ENCODE measurements around the gene SLC4A3.
"Not testable (repeated sequence)": the region's sequence is repeated elsewhere in the genome, so short reads cannot be mapped to it uniquely, and the experiment has no call there.

Gene SLC4A3

DNA sequence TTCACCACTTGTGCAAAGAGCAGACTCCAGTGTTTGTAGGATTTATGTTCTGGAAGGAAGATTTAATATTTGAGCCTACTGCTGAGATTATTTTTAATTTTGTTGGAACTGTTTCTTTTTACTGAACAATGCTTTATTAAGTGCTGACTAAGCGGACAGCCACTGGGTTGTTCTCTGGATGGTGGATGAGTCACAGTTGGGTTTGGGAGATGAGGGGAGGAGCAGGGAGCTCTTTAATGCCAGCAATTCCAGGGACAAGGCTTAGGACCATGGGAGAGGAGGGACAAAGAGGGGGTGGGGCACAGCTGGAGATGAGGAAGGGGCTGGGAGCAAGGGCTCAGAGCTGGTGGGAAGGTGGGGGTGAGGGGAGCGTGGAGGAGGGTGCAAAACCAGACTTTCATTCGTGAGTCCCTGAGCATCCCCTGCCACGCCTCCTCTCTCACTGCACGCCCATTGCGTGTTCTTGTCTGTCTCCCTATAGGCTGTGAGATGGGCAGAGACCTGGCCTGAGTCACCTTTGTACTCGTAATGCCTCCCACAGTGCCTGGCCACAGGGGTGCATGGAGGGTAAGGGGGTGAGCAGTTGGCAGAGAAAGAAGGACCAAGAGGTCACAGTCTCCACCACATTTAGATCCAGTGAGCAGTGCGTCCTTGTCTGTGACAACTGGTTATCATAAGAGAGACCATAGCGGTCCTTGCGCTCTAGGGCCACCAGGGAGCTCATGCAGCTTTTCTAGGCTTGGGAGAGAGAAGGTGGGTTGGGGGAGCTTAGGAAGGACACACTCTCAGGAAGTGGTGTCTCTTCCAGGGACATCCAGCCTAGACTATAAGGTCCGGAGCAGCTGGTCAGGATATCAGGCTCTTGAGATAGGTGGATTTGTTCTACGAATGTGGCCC lies 18.4 kb downstream of the SLC4A3 start:
- DNase-seq (ENCODE audit: low read depth in 2 of 2) = no peak

DNA sequence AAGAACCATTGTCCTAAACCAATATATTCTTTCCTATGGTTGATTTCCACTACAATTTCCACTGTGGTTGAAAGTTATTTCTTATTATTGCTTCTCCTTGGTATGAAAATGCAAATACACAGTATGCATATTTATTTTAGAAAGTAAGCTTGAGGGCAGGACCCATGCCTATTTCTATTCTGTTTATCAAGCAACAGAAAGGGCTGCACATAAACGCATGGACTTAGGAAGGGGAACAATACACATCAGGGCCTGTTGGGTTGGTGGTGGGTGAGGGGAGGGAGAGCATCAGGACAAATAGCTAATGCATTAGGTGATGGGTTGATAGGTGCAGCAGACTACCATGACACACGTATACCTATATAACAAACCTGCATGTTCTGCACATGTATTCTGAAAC lies 20.7 kb downstream of the SLC4A3 start:
- no peak for DNase-seq (ENCODE audit: low read depth in 2 of 2)

DNA sequence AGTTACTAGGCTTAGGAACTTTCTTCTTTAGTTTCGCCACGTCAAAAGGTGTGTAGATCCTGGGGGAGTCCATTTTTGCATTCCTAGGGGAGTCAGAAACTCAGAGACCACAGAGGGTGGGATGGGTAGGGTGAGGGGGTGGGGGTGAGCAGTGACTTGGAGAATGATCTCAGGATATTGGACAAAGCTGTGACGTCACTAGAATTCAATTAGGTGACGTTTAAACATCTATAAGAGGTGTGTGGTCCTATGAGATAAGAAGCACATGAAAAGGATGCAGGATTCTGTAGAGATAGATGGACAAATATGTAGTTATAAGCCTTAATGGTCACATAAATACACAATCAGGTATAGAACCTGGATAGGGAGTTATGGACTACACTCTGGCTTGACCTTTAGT lies 21.5 kb downstream of the SLC4A3 start:
- DNase-seq (ENCODE audit: low read depth in 2 of 2) = no peak

DNA sequence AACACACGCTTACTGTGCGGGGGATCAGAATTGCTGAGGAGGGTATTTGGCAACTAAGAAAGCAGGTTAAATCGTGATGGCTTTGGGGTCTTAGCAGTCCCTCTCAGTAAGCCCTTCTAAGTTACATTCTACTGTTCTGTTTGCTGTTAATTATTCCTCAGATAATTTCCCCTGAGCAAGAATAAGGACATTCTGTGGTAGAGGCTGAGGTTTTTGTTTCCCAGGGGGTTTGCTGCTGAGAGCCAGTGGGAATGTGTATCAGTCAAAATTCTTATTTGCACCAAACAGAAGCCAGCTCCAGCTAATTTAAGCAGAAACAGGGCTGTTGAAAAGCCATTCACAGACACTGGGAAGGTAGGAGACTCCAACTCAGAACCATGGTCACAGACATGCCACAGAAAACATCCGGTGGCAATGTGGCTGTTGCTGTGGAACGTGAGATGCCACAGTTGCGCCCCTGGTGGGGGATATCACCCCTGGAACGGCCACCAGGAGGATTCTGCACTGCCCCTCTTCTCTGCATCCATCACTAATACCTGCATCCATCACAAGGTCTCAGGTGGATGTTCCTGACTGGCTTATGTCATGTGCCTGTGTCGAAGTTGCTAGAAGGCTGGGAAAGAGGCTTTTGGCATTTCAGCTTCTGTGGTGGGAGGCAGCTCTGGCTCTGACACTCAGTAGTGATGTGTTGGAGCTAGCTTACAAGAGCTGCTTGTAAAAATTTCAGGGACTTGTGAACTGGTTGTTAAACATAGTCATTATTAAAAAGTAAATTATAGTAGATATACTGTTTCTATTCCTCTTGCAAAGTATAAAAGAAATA lies 23.2 kb downstream of the SLC4A3 start:
- no peak for DNase-seq (ENCODE audit: low read depth in 2 of 2)

DNA sequence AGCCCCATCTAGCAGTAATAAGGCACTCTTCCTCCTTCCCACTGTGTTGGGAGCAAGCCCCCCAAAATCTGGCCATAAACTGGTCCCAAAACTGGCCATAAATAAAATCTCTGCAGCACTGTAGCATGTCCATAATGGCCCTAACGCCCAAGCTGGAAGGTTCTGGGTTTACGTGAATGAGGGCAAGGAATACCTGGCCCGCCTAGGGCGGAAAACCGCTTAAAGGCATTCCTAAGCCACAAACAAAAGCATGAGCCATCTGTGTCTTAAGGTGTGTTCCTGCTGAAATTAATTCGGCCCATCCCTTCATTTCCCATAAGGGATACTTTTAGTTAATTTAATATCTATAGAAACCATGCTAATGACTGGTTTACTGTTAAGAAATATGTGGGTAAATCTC lies 24.2 kb downstream of the SLC4A3 start:
- DNase-seq (ENCODE audit: low read depth in 2 of 2) = not testable (repeated sequence)

DNA sequence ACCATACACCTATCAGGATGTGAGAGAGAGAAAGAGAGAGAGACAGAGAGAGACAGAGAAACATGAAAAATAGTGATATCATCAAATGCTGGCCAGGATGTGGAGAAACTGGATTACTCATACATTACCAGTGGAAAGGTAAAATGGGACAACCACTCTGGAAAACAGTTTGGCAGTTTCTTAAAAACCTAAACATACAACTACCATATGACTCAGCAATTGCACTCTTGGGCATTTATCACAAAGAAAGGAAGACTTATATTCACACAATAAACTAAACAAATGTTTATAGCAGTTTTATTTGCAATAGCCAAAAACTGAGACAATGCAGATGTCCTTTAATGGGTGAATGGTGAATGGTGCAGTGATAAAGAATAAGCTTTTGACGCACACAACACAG lies 29.1 kb downstream of the SLC4A3 start:
- DNase-seq (ENCODE audit: low read depth in 2 of 2) = no peak

DNA sequence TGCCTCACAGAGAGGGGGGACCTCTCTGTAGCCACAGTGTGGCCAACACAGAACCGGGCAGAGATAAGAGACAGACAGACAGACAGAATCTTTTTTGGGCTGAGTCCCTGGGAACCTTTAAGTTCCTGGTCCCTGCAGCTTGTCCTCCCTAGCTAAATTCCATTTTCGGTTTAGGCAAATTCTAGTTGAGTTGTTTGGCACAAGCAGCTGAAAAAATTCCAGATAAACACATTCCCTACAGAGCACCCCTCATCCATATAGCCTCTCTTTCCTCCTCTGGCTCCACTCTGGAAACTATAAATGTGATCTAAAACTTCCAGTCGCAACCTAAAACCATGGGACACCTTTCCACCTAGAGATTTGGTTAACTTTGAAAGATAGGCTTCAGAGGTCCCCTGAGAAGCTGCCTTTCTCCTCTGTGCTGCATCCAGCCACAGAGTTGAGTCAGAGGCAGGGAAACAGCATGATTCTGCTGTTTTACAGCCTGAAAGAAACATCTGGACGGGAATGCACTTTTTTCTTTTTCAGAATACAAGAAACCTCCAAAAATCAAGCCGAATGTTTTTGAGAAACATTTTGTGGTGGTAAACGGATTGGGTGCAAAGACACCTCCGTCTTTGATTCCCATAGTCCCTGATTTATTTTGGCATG lies 30.9 kb downstream of the SLC4A3 start:
- DNase-seq (ENCODE audit: low read depth in 2 of 2) = no peak

DNA sequence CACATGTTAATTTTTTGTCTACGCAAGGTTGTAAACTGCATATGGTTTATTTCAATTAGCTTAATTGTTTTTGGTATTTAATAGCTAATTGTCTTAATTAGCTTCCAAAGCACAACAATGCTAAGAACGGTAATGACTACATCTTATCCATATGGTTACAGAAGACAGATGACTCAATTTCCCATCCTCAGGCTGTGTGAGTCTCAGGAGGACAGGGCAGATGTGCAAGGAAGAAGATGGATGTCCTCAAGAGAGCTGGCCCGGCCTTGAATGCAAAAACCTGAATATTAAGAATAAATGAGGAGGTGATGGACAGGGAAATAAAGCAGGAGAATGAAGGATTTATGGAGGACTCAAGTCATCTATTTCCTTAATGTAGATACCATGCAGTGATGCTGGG lies 31.4 kb downstream of the SLC4A3 start:
- no peak for DNase-seq (ENCODE audit: low read depth in 2 of 2)

DNA sequence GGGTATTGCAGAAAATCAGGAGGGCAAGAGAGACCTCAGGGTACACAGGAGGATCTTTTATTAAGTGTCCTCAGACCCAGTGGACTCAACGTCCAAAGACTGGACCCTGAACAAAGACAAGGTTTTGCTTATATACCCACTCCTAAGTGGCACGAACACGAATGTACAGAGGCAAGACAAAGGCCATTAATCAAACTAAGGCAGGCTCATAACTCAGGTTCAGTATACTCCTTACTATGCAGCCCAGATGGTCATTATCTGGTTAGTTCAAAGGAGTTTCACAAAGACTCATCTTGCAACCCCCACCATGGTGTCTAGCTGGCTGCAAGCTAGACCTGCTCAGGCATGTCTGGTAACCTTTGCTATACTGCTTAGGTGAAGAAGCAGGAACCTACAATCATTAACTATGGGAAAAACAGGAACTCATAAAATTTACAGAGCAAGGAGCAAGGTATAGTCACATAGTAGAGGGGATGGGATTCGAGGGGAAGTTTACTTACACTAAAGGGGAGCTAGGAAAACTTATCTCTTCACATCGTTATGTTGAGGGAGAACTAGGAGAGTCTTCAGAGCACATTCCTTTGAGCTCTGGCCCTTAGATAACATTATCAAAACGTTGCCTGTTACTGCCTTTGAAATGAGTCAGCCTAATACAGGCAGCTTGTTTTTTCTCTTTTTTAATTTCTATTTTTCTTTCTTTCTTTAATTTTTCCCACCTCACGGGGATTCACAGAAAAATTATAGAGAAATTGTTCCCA lies 33.9 kb downstream of the SLC4A3 start:
- no peak for DNase-seq (ENCODE audit: low read depth in 2 of 2)

DNA sequence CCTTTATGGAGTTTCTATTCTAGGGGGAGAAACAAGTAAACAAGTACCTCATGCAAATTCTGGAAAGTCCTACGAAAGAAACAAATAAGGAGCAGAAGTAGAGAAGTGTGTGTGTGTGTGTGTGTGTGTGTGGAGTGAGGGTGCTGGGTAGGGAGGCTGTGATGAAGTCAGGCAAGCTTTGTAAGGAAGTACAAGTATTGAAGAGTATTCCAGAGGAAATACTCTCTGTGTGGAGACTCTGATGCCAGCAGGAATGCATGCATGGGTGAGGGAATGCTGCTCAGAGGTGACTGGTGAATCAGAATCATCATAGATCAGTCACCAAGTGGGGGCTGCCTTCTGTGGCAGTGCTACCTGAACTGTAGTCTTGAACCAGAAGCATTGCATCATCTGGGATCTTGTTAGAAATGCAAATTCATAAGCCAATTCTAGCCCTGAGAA lies 34.5 kb downstream of the SLC4A3 start:
- no peak for DNase-seq (ENCODE audit: low read depth in 2 of 2)

DNA sequence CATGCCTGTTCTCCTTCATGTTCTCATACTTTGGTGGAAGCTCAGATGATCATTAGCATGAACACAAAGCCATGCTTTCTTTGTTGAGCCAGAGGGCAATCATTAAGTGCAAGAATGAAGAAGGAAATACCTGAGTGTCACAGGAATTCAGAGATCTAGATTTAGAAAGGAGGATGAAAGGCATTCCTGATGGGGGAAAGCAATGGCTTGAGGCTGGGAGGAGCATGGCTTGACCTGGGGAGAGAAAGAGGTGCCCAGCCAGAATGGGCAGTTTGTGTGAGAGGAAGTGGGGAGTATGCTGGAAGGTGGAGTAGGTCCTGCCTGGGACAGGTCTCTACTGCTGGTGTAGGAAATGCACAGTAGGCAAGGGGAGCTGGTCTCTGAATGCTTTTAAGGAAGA lies 35.1 kb downstream of the SLC4A3 start:
- DNase-seq (ENCODE audit: low read depth in 2 of 2) = no peak

DNA sequence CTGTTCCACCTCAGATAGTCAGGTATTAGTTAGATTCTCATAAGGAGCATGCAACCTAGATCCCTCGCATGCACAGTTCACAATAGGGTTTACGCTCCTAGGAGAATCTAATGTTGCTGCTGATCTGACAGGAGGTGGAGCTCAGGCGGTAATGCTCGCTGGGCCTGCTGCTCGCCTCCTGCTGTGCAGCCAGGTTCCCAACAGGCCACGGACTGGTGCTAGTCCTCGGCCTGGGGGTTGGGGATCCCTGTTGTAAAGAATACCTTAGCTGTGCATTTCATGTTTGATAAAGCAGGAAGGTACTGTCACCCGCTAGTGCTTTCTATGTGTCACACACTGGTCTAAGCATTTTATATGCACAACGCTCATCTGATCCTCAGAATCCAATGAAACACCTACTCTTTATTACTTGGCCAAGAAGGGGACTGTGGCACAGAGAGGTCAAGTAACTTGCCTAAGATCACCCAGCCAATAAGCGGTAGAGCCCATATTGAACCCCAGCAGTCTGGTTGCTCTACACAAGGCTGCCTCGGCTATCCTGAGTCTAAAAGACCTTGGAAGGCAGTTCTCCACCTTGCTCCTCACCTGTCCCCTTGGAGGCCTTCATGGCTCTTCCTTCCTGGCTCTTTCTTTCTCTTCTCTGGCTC lies 35.8 kb downstream of the SLC4A3 start:
- DNase-seq (ENCODE audit: low read depth in 2 of 2) = no peak

DNA sequence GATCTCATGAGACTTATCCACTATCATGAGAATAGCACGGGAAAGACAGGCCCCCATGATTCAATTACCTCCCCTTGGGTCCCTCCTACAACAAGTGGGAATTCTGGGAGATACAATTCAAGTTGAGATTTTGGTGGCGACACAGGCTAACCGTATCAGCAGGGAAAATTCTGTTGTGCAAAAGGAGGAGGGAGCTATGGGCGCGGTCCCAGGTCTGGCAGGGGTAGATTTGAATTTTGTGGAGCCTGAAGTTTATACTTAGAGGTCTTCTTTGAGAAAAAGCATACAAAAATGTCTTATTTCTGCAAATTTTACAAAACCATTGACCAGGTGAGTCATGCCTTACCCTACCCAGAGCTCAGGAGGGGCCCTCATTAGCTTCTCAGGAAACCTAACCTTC lies 36.6 kb downstream of the SLC4A3 start:
- DNase-seq (ENCODE audit: low read depth in 2 of 2) = no peak

DNA sequence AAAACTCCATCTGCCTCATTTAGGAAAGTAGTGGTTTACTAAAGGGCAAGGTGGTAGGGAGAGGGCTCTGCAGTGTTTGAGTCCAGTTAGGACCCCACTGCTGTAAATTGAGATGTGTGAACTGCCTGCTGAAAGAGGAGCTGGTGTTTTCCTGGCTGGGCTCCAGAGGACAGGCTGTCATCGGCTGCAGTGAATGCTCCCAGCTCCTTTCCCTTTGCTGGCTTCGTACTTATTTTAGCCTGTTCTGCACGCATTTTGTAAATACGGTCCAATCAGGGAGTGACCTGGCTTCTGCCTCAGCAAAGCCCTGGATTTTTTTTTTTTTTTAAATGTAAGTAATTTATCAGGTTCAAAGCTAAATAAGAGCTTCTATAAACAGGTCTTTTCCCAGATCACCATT lies 37.5 kb downstream of the SLC4A3 start:
- no peak for DNase-seq (ENCODE audit: low read depth in 2 of 2)

DNA sequence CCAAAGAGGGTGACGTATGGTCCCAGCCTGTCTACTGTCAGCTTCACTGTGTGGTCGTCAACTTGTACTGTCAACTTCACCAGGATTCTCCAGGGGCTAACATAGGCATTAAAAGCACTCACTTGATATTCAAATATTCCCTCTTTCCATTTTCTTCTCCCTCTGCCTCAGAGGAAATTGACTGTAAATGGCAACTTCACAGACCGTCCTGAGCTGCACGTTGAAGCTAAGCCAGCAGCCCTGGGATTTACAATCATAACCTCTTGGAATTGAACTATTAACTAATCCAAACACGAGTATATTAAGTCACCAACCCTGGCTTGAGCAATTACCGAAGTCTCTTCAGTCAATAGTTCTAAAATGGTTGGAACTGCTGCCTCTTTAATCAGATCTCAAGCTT lies 38.5 kb downstream of the SLC4A3 start:
- DNase-seq (ENCODE audit: low read depth in 2 of 2) = no peak

DNA sequence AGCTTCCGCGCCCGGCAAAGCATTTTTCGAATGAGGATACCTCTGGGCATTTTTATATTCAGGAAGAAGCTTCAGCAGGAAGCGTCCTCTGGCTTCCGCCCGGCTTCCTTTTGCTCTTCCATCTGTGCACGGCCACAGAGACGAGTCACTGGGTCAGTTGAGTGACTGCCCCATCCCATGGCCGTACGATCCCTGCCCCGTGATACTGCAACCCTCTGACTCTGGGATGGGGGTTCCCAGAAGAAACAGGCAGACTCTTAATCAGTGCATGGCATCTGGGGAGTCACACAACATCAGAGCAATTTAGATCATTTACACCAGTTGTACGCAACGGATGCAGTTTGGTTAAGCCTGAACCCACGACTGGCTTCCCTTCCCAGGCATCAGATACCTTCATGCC lies 40.9 kb downstream of the SLC4A3 start:
- DNase-seq (ENCODE audit: low read depth in 2 of 2) = no peak

DNA sequence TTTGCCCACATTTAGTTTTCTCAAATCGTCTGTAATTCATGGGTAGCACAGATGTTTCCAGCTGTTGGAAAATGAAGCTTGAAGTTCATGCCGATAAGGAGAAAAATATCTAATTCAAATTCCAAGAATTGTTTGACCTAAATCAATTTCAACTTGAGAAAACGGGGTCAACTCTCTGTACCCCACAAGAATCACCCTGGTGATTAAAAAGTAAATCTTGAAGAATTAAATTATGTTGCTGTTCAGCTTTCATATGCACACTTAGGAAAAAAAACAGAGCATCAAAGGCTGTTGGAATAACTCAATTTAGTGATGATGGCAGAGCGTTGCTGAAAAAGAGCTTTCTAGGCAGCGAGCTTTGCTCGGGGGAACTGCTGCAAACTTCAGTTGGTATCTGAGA lies 43.0 kb downstream of the SLC4A3 start:
- no peak for DNase-seq (ENCODE audit: low read depth in 2 of 2)

DNA sequence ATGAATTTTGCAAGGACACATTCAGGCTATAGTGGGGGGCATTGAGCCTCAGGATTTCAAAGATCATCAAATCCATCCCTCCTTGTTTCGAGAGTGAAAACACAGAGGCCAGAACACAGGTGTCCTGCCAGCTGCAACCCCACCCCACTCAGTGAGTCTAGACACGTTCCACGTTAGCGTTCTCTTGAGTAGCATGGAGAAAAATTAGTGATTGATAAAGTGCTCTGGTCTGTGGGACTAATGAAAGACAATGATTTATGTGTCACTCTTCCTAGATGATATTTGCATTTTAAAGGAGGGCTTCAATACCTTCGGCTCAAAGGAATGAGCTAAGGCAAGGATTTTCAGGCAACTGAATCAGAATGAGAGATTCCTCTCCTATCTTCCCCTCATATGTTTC lies 43.8 kb downstream of the SLC4A3 start:
- no peak for DNase-seq (ENCODE audit: low read depth in 2 of 2)

DNA sequence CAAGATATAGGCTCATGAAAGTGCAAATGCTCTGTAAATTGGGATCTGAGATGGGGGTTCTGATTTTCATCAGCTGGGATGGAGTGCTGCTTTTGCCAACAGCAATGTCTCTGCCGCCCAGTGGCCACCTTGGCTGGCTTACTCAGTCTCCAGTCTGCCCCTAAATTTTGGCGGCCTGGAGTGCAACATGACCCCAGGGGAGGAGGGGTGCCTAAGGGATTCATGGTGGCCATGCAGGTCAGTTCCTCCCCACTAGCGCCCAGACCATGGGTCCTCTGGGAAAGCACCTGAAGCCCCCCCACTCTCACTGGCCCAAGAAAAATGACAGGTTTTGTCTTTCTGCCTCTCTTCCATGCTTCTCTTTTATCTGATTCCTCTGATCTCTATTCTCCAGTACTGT lies 45.0 kb downstream of the SLC4A3 start:
- no peak for DNase-seq (ENCODE audit: low read depth in 2 of 2)

DNA sequence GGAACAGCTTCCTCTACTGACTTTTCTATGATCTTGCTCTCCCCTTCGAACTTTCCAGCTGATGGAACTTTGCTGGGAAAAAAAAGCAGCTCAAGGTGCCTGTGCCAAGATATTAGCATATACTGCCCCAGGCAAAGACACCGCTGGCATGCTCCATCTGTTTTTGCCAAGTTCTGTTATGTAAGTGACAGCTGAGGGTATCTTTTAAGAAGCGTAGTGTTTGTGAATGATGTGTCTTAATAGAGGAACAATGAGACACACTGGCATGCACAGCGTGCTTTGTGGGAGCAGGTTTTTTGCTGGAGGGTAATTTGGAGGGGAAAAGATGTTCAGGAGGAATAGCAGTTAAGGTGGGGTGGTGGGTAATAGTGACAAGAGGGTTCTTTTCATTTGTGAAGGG lies 47.8 kb downstream of the SLC4A3 start:
- no peak for DNase-seq (ENCODE audit: low read depth in 2 of 2)

DNA sequence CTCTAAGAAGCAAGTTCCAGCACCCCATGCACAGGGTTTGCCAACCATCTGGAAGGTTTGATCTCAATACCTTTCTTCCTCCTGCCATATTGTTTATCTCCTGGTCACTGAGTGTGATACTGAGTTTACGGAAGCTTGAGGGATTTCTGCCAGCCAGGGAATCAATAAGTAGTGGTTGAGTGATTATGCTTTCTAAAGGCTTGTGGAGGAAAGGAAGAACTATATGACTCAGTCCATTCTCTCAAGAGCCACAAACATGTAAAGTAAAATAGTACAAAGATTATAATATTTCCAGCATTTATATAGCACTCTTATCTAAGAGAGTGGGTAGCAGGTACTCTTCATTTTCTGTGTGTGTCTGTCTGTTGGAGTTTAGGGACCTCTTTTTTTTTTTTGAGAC lies 49.2 kb downstream of the SLC4A3 start:
- no peak for DNase-seq (ENCODE audit: low read depth in 2 of 2)
